IPS DF 4.7 (cell line): ENCODE data around the gene MIOX.

Experiments used
- DNase-seq: peaks from one replicate; pipeline ENCODE4 v3.0.0-alpha.2; 2013; ENCODE audit warnings: low spot score; ENCODE audit errors: extremely low read depth

Gene MIOX

GRCh38 chr22:50454556-50455075, 32.0 kb upstream of the MIOX start:
- DNase-seq, result no peak

- DNase-seq, result no peak
These were observed 31.5 kb upstream of the MIOX start for GRCh38 chr22:50455201-50455600.

GRCh38 chr22:50456026-50456425, 30.6 kb upstream of the MIOX start:
- DNase-seq, result no peak

- no peak for DNase-seq
These were observed 30.0 kb upstream of the MIOX start for GRCh38 chr22:50456466-50457234.

GRCh38 chr22:50459016-50459415, 27.6 kb upstream of the MIOX start:
- DNase-seq, result no peak

GRCh38 chr22:50459496-50460140, 27.0 kb upstream of the MIOX start:
- no peak for DNase-seq

- DNase-seq, result no peak
These were observed 25.7 kb upstream of the MIOX start for GRCh38 chr22:50460938-50461337.

- no peak for DNase-seq
These were observed 25.1 kb upstream of the MIOX start for GRCh38 chr22:50461536-50461935.

GRCh38 chr22:50461979-50462540, 24.6 kb upstream of the MIOX start:
- no peak for DNase-seq

GRCh38 chr22:50463188-50463900, 23.3 kb upstream of the MIOX start:
- no peak for DNase-seq

- DNase-seq, result no peak
These were observed 22.2 kb upstream of the MIOX start for GRCh38 chr22:50464451-50464850.

GRCh38 chr22:50465066-50465930, 21.4 kb upstream of the MIOX start:
- DNase-seq, result no peak

- DNase-seq, result no peak
These were observed 19.3 kb upstream of the MIOX start for GRCh38 chr22:50467341-50467740.

GRCh38 chr22:50467773-50468440, 18.8 kb upstream of the MIOX start:
- no peak for DNase-seq

GRCh38 chr22:50468626-50469025, 18.0 kb upstream of the MIOX start:
- no peak for DNase-seq

GRCh38 chr22:50469377-50470305, 17.0 kb upstream of the MIOX start:
- DNase-seq, result no peak

GRCh38 chr22:50470491-50470890, 16.2 kb upstream of the MIOX start:
- DNase-seq, result no peak

- no peak for DNase-seq
These were observed 15.3 kb upstream of the MIOX start for GRCh38 chr22:50471197-50471847.

GRCh38 chr22:50471962-50472361, 14.7 kb upstream of the MIOX start:
- DNase-seq, result no peak
